ENCODE results near the gene CD164. TPM values are rescaled to one million over a fixed set of nuclear protein-coding genes. Genes with fewer than 3 reads are reported as not detected.

The CD164 gene
- polyA plus RNA-seq, 3 donors, result 106 to 392 (median 272) TPM

DNA sequence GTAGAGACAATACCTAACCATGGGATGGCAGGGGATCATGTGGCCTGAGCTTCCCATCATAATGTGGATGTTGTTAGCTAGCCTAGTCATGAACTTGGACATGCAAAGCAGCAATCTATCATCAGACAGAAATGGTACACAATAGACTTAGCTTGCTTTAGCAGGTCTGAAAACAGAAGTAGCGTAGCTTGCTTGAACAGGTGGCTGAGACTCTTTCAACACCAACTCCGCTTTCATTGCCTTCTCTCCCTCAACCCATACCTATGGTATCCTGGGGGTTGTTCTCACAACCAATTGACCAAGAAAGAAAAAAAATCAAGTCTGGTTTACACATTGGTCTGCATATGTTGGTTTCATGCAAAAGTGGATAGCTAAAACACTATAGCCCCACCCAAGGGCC is 23.0 kb downstream of the CD164 start:
- Histone ChIP-seq H3K9me3 (replicated peaks in 1 of 2; ENCODE audit: control insufficient read depth in 1 of 2, insufficient read depth in 1 of 2, low read length in 2 of 2) (peaks cover 7 to 11% of the 10 kb centered on the region in 2 donors), H2AFZ (ENCODE audit: insufficient read depth, low read depth, low read length, poor library complexity, severe bottlenecking) (no peak overlapping the region), H3K27ac (ENCODE audit: low read depth in 1 of 2, low read length in 2 of 2) (no peak overlapping the region), H4K20me1 (ENCODE audit: insufficient read depth, low read length) (peaks cover 55% of the 10 kb centered on the region), H3K9ac (ENCODE audit: insufficient read depth, low read length, poor library complexity, severe bottlenecking) (no peak overlapping the region), H3K36me3 (replicated peaks in 1 of 2; ENCODE audit: control insufficient read depth in 1 of 2, insufficient read depth in 2 of 2, low read length in 2 of 2) (peaks cover 40 to 95% of the 10 kb centered on the region in 2 donors), H3K4me3 (replicated peaks in 1 of 3; ENCODE audit: low read depth in 2 of 3, low read length in 3 of 3) (no peak overlapping the region), H3K4me2 (replicated peaks; ENCODE audit: extremely low read depth, low read length, poor library complexity, severe bottlenecking) (no peak overlapping the region), H3K4me1 (ENCODE audit: control insufficient read depth in 1 of 2, insufficient read depth in 2 of 2, low read length in 2 of 2) (no peaks in the 10 kb centered on the region), H3K27me3 (ENCODE audit: control insufficient read depth in 2 of 2, insufficient read depth in 2 of 2, low read length in 2 of 2) (no peaks in the 10 kb centered on the region), H3K79me2 (ENCODE audit: insufficient read depth, low read length) (peaks cover 18% of the 10 kb centered on the region)
- WGBS (ENCODE audit: insufficient coverage), result 100% methylated on average over 1 of the region's 2 CpGs
- no peaks in the 10 kb centered on the region for H3K27me3 Mint-ChIP-seq (ENCODE audit: low read depth in 3 of 3)
- peak overlapping the region in 1 of 7 donors; percentile 35 for H3K27ac Mint-ChIP-seq
- intact Hi-C loops (cut with micrococcal nuclease), result no loop called here
- H3K36me3 Mint-ChIP-seq, result peaks cover 67 to 74% of the 10 kb centered on the region in 2 donors
- H3K4me3 Mint-ChIP-seq, result no peak overlapping the region
- H3K4me1 Mint-ChIP-seq, result peaks cover 5% of the 10 kb centered on the region
- H3K9me3 Mint-ChIP-seq, result peaks cover 4 to 12% (median 8%) of the 10 kb centered on the region in 7 donors
- no peak for DNase-seq
- TF ChIP-seq, protein P1, sequence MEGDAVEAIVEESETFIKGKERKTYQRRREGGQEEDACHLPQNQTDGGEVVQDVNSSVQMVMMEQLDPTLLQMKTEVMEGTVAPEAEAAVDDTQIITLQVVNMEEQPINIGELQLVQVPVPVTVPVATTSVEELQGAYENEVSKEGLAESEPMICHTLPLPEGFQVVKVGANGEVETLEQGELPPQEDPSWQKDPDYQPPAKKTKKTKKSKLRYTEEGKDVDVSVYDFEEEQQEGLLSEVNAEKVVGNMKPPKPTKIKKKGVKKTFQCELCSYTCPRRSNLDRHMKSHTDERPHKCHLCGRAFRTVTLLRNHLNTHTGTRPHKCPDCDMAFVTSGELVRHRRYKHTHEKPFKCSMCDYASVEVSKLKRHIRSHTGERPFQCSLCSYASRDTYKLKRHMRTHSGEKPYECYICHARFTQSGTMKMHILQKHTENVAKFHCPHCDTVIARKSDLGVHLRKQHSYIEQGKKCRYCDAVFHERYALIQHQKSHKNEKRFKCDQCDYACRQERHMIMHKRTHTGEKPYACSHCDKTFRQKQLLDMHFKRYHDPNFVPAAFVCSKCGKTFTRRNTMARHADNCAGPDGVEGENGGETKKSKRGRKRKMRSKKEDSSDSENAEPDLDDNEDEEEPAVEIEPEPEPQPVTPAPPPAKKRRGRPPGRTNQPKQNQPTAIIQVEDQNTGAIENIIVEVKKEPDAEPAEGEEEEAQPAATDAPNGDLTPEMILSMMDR (IDR thresholded peaks at IDR 0.05), result no peak

DNA sequence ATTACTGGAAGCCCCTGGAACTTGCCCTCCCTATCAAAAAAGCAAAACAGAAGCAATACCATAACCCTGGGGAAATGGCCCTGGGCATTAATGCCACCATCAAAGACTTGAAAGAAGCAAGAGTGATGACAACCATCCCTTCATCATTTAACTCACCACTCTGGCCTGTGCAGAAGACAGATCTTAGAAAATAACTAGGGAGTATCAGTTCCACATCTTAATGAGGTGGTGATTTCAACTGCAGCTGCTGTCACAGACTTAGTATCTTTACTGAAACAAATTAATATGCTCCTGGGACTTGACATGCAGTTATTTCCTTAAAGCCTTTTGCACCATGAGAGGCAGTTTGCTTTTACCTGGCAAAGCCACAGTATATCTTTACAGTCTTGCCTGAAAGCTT is 24.1 kb downstream of the CD164 start:
- peaks cover 9% of the 10 kb centered on the region for H3K4me1 Mint-ChIP-seq
- no peak overlapping the region for H3K4me2 ChIP-seq (replicated peaks; ENCODE audit: extremely low read depth, low read length, poor library complexity, severe bottlenecking)

More for the DNA sequence above, 24.1 kb downstream of the CD164 start:
- H3K36me3 Mint-ChIP-seq, result peaks cover 62 to 69% of the 10 kb centered on the region in 2 donors
- Histone ChIP-seq H4K20me1 (ENCODE audit: insufficient read depth, low read length) (peaks cover 44% of the 10 kb centered on the region), H2AFZ (ENCODE audit: insufficient read depth, low read depth, low read length, poor library complexity, severe bottlenecking) (no peak overlapping the region), H3K9ac (ENCODE audit: insufficient read depth, low read length, poor library complexity, severe bottlenecking) (no peak overlapping the region), H3K36me3 (replicated peaks in 1 of 2; ENCODE audit: control insufficient read depth in 1 of 2, insufficient read depth in 2 of 2, low read length in 2 of 2) (peaks cover 33 to 92% of the 10 kb centered on the region in 2 donors), H3K27me3 (ENCODE audit: control insufficient read depth in 2 of 2, insufficient read depth in 2 of 2, low read length in 2 of 2) (no peaks in the 10 kb centered on the region), H3K4me3 (replicated peaks in 1 of 3; ENCODE audit: low read depth in 2 of 3, low read length in 3 of 3) (no peak overlapping the region), H3K4me1 (ENCODE audit: control insufficient read depth in 1 of 2, insufficient read depth in 2 of 2, low read length in 2 of 2) (peaks cover 2 to 4% of the 10 kb centered on the region in 2 donors), H3K27ac (ENCODE audit: low read depth in 1 of 2, low read length in 2 of 2) (no peak overlapping the region), H3K9me3 (replicated peaks in 1 of 2; ENCODE audit: control insufficient read depth in 1 of 2, insufficient read depth in 1 of 2, low read length in 2 of 2) (peaks cover 7 to 11% of the 10 kb centered on the region in 2 donors), H3K79me2 (ENCODE audit: insufficient read depth, low read length) (peaks cover 11% of the 10 kb centered on the region)
- TF ChIP-seq, protein P1 (IDR thresholded peaks at IDR 0.05), result no peak
- H3K9me3 Mint-ChIP-seq, result peaks cover 4 to 12% (median 7%) of the 10 kb centered on the region in 7 donors
- peak overlapping the region in 1 of 7 donors; percentile 20 for H3K27ac Mint-ChIP-seq
- intact Hi-C loops (cut with micrococcal nuclease), result no loop called here
- DNase-seq, result no peak
- H3K4me3 Mint-ChIP-seq, result no peak overlapping the region
- no peaks in the 10 kb centered on the region for H3K27me3 Mint-ChIP-seq (ENCODE audit: low read depth in 3 of 3)
